Tibial nerve (tissue), 4 donors: Measurements from ENCODE around the gene SF3B5.

Experiments
- EP300 ChIP-seq, 2 donors: sonication (generic); formaldehyde crosslinking; IDR thresholded peaks; one replicate each; pipeline ENCODE4 v1.6.1; 2017; ENCODE audit warnings: antibody characterized with exemption in 2 of 2, mild to moderate bottlenecking in 1 of 2
- TF ChIP-seq, protein P1 (sequence below), 5 experiments: fragments of 200-600 bp in 3 of 5; fragments of 450-650 bp in 2 of 5; sonication (generic) in 3 of 5; IDR thresholded peaks; one replicate each; pipeline ENCODE4 v1.5.1; 2016 to 2019; ENCODE audit warnings: antibody characterized with exemption in 5 of 5, mild to moderate bottlenecking in 3 of 5, moderate library complexity in 2 of 5

GRCh38 chr6:144065213-144065660, 30.1 kb downstream of the SF3B5 start:
- TF ChIP-seq EP300 (IDR thresholded peaks at IDR 0.05) = no peak
- TF ChIP-seq, protein P1, sequence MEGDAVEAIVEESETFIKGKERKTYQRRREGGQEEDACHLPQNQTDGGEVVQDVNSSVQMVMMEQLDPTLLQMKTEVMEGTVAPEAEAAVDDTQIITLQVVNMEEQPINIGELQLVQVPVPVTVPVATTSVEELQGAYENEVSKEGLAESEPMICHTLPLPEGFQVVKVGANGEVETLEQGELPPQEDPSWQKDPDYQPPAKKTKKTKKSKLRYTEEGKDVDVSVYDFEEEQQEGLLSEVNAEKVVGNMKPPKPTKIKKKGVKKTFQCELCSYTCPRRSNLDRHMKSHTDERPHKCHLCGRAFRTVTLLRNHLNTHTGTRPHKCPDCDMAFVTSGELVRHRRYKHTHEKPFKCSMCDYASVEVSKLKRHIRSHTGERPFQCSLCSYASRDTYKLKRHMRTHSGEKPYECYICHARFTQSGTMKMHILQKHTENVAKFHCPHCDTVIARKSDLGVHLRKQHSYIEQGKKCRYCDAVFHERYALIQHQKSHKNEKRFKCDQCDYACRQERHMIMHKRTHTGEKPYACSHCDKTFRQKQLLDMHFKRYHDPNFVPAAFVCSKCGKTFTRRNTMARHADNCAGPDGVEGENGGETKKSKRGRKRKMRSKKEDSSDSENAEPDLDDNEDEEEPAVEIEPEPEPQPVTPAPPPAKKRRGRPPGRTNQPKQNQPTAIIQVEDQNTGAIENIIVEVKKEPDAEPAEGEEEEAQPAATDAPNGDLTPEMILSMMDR (IDR thresholded peaks at IDR 0.05) = no peak
